T-cell (primary cell): Measurements from ENCODE around the gene C1orf185. TPM values are rescaled to one million over a fixed set of nuclear protein-coding genes. Genes with fewer than 3 reads are reported as not detected.

Experiments used
- total RNA-seq, 35 experiments: library from RNA in 6 of 35; stranded (reverse) in 6 of 35; fragments of 120-200 nt in 1 of 35; gene quantifications; one replicate each; pipeline versions ENCODE4 v1.2.1 to v1.2.4 and lab custom pipeline; 2013 to 2026

C1orf185 gene
- total RNA-seq, 5 donors from 2014 or later (not counting 1 experiment from before 2014, with no cell fraction given): not detected

Other genes starting within 250 kb of the C1orf185 start
- 10 to 100 TPM; 34.6 to 57.8 (median 35.5) TPM for gene FAF1, start 142.0 kb upstream of the C1orf185 start, total RNA-seq
- gene CDKN2C, start 132.0 kb upstream of the C1orf185 start, total RNA-seq: 1 to 10 TPM; 3.2 to 7.1 (median 5.0) TPM
- gene RNF11, start 134.0 kb downstream of the C1orf185 start, total RNA-seq: 10 to 100 TPM; 33.3 to 66.0 (median 39.8) TPM
- under 1 TPM in 1 of 5 donors, not detected in 4; 0.36 TPM for gene TTC39A, start 228.3 kb downstream of the C1orf185 start, total RNA-seq